H1 (cell line): Measurements from ENCODE around the gene SMOC2.

ENCODE experiments used
- CTCF ChIP-seq, 3 experiments: IDR thresholded peaks; 1 replicate in 2 of 3; 2 replicates in 1 of 3; pipeline versions ENCODE4 v1.5.1 to v1.6.1; 2011; ENCODE audit warnings: low read length in 3 of 3, mild to moderate bottlenecking in 3 of 3, inconsistent platforms in 2 of 3, low read depth in 1 of 3, moderate library complexity in 1 of 3; ENCODE audit not compliant: insufficient read depth in 1 of 3; ENCODE audit errors: control extremely low read depth in 1 of 3
- EZH2 ChIP-seq: fragments of 200-600 bp; sonication (generic); IDR thresholded peaks from 2 replicates; pipeline ENCODE4 v1.7.1; 2012; ENCODE audit warnings: low read depth, mild to moderate bottlenecking, moderate library complexity, low read length, inconsistent platforms; ENCODE audit not compliant: severe bottlenecking
- HDAC2 ChIP-seq, 2 experiments: fragments of 300-600 bp in 1 of 2; sonication (generic) in 1 of 2; IDR thresholded peaks; 2 replicates each; pipeline ENCODE4 v1.6.1; 2011 to 2012; ENCODE audit warnings: low read depth in 2 of 2, low read length in 2 of 2, mild to moderate bottlenecking in 2 of 2, moderate library complexity in 2 of 2, borderline replicate concordance in 1 of 2, inconsistent platforms in 1 of 2
- POLR2A ChIP-seq, 2 experiments: IDR thresholded peaks; 1 replicate in 1 of 2; 2 replicates in 1 of 2; pipeline ENCODE4 v1.6.1; 2011; ENCODE audit warnings: low read depth in 2 of 2, low read length in 2 of 2, mild to moderate bottlenecking in 2 of 2; ENCODE audit errors: control extremely low read depth in 1 of 2
- POLR2AphosphoS5 ChIP-seq: IDR thresholded peaks from 2 replicates; pipeline ENCODE4 v1.6.1; 2011; ENCODE audit warnings: low read depth, low read length
- RAD21 ChIP-seq, 2 experiments: IDR thresholded peaks in 1 of 2; conservative IDR thresholded peaks in 1 of 2; 2 replicates each; pipeline ENCODE4 v1.6.1; 2011; ENCODE audit warnings: low read depth in 2 of 2, low read length in 2 of 2, improper control_type of control experiment in 1 of 2, inconsistent platforms in 1 of 2, mild to moderate bottlenecking in 1 of 2, moderate library complexity in 1 of 2
- TF ChIP-seq, protein P1 (sequence below): IDR thresholded peaks from 2 replicates; pipeline ENCODE4 v1.6.1; 2011; ENCODE audit warnings: low read length, improper control_type of control experiment

GRCh38 chr6:168527451-168528210, 86.6 kb downstream of the SMOC2 start:
- TF ChIP-seq HDAC2 (IDR thresholded peaks at IDR 0.05; ENCODE audit: borderline replicate concordance in 1 of 2, low read depth in 2 of 2, low read length in 2 of 2) = no peak
- no peak for TF ChIP-seq CTCF (IDR thresholded peaks at IDR 0.05; ENCODE audit: control extremely low read depth in 1 of 3, insufficient read depth in 1 of 3, low read depth in 1 of 3, low read length in 3 of 3)
- TF ChIP-seq, protein P1, sequence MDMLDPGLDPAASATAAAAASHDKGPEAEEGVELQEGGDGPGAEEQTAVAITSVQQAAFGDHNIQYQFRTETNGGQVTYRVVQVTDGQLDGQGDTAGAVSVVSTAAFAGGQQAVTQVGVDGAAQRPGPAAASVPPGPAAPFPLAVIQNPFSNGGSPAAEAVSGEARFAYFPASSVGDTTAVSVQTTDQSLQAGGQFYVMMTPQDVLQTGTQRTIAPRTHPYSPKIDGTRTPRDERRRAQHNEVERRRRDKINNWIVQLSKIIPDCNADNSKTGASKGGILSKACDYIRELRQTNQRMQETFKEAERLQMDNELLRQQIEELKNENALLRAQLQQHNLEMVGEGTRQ = no peak
- TF ChIP-seq EZH2 = no peak
- no peak for TF ChIP-seq RAD21 (IDR thresholded peaks at IDR 0.05 in 1 of 2, conservative IDR thresholded peaks at IDR 0.05 in 1 of 2; ENCODE audit: low read depth in 2 of 2, low read length in 2 of 2)
- no peak for TF ChIP-seq POLR2A (IDR thresholded peaks at IDR 0.05; ENCODE audit: control extremely low read depth in 1 of 2, low read depth in 2 of 2, low read length in 2 of 2)
- no peak for TF ChIP-seq POLR2AphosphoS5
